Measurements from ENCODE around the gene CDK14.

- TF ChIP-seq POLR2AphosphoS5 (IDR thresholded peaks at IDR 0.05) (no peak), CTCF (IDR thresholded peaks at IDR 0.05) (no peak)
Observed at GRCh38 chr7:90772410-90772809, 176.3 kb downstream of the CDK14 start.
